Retinal pigment epithelial cell (primary cell): ENCODE results near the gene ZKSCAN8.
"Not testable (repeated sequence)": the region's sequence is repeated elsewhere in the genome, so short reads cannot be mapped to it uniquely, and the experiment has no call there.

Source experiments
- DNase-seq: peaks from one replicate; pipeline ENCODE4 v3.0.0-alpha.2; 2010; ENCODE audit warnings: low read depth
- H3K4me3 ChIP-seq: 2 replicates; pipeline ENCODE4 v1.5.1; 2011; ENCODE audit warnings: mild to moderate bottlenecking, low read length, control low read depth, moderate library complexity
- CTCF ChIP-seq: conservative IDR thresholded peaks from 2 replicates; pipeline ENCODE4 v1.5.1; 2011; ENCODE audit warnings: low read depth, low read length, control low read depth, inconsistent platforms

The ZKSCAN8 gene

DNA sequence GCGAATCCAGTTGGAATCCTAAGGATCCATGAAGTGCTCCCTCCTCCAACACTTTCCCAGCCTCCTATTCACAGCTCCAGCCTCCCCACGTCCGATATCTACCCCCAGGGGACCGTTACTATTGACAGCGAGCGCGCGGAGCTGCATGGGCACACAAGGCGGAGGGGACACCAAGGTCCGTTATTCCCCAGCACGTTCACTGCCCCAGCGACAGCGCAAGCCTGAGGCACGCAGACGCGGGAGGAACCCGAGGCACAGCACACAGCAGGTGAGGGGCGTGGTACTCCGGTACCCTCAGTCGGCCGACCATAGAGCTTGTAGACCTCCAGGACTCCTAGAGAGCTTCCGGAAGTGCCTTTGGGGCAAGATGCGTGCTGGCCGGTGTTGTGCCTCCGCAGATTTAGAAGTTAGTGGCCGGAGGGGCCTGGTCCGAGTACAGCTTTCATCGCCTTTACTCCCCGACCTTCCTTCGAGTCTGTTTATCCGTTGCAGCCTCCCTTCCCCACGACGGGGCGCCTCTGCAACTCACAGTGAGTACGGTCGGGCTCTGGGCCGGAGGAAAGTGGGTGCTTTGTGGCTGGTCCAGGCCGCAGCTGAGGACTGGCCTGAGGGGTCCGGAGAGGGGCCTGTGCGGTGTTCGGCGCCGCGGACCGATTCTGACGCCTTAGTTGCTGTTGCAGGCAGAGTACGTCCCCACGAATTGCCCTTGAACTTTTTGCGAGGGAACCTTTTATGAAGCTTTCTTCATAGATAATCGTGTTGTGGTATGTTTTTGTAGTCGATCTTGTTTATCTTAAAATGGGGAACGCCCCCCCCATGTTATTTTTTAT lies at the start of gene ZKSCAN8:
Gene ZKSCAN8, plus strand, starts transcription at position 384 of the 830 bp plus-strand sequence. CDS start 6,525 bp downstream, outside the sequence.
- peak within 1 kb of the TSS; percentile 90 for H3K4me3 ChIP-seq
- DNase-seq = peak; percentile 67
- no peak for TF ChIP-seq CTCF

DNA sequence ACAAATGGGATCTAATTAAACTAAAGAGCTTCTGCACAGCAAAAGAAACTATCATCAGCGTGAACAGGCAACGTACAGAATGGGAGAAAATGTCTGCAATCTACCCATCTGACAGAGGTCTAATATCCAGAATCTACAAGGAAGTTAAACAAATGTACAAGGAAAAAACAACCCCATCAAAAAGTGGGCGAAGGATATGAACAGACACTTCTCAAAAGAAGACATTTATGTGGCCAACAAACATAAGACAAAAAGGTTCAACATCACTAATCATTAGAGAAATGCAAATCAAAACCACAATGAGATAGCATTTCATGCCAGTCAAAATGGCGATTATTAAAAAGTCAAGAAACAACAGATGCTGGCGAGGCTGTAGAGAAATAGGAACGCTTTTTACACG lies 39.5 kb upstream of the ZKSCAN8 start:
- H3K4me3 ChIP-seq, DNase-seq: not testable (repeated sequence)

GRCh38 chr6:28102699-28103098 lies 39.0 kb upstream of the ZKSCAN8 start:
- DNase-seq = not testable (repeated sequence)

GRCh38 chr6:28104392-28105244 lies 37.1 kb upstream of the ZKSCAN8 start:
- TF ChIP-seq CTCF = peak; percentile 66
- DNase-seq = peak; percentile 38
- peak overlapping the region; percentile 76 for H3K4me3 ChIP-seq

More at GRCh38 chr6:28102699-28103098, 39.0 kb upstream of the ZKSCAN8 start:
- H3K4me3 ChIP-seq = not testable (repeated sequence)

DNA sequence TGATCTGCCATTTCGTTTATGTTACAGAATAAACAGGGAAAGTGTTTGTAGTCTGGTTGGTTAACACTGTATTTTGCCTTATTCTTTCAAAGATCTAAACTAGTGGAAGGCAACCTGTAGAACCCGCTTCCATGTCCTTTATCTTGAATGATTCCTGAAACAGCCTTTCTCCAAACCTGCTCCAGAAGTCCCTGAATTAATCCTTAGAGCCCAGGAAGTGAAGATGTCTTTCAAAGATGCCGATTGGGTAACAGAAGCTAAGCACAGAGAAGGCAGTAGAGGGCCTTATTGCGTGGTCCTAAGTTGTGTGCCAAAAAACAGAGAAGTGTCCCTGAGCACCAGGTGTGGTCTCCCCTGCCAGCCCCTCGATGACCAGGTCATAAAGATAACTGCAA lies 36.4 kb upstream of the ZKSCAN8 start:
- no peak for TF ChIP-seq CTCF
- DNase-seq = no peak
- H3K4me3 ChIP-seq = peak overlapping the region; percentile 76

- TF ChIP-seq CTCF = no peak
- no peak for DNase-seq
- H3K4me3 ChIP-seq = no peak overlapping the region
Observed at GRCh38 chr6:28107506-28107905, 34.2 kb upstream of the ZKSCAN8 start.

GRCh38 chr6:28111964-28112363 lies 29.7 kb upstream of the ZKSCAN8 start:
- TF ChIP-seq CTCF = no peak
- no peak overlapping the region for H3K4me3 ChIP-seq
- DNase-seq = no peak

GRCh38 chr6:28115799-28116198 lies 25.9 kb upstream of the ZKSCAN8 start:
- no peak for DNase-seq
- no peak for TF ChIP-seq CTCF

More at GRCh38 chr6:28115799-28116198, 25.9 kb upstream of the ZKSCAN8 start:
- no peak overlapping the region for H3K4me3 ChIP-seq
